BJ (cell line): ENCODE measurements around the gene CHPF2. TPM values are rescaled to one million over a fixed set of nuclear protein-coding genes. Genes with fewer than 3 reads are reported as not detected.

Experiments
- CTCF ChIA-PET: fragments of 350-600 bp; formaldehyde crosslinking; extraction: SDS; loops from one replicate; lab custom pipeline; 2021; ENCODE audit warnings: antibody characterized with exemption, inconsistent platforms; lab: Yijun Ruan, JAX
- POLR2A ChIA-PET: fragments of 300-600 bp; sonication (Branson Sonifier 250); formaldehyde crosslinking; extraction: SDS; loops from one replicate; lab custom pipeline; 2021; ENCODE audit warnings: antibody characterized with exemption; lab: Charles Lee
- DNase-seq: peaks from one replicate; pipeline ENCODE4 v3.0.0-alpha.2; 2011; ENCODE audit warnings: low read depth
- H3K27me3 ChIP-seq: 2 replicates; pipeline ENCODE4 v1.6.0; 2011; ENCODE audit warnings: low read length; ENCODE audit not compliant: control insufficient read depth, insufficient read depth
- H3K36me3 ChIP-seq: 2 replicates; pipeline ENCODE4 v1.5.1; 2011; ENCODE audit warnings: low read length; ENCODE audit not compliant: control insufficient read depth, insufficient read depth
- H3K4me3 ChIP-seq: 2 replicates; pipeline ENCODE4 v1.5.1; 2011; ENCODE audit warnings: low read depth, mild to moderate bottlenecking, control low read depth, low read length
- CTCF ChIP-seq: IDR thresholded peaks from 2 replicates; pipeline ENCODE4 v1.5.1; 2011; ENCODE audit warnings: low read depth, mild to moderate bottlenecking, control low read depth, inconsistent platforms, low read length, moderate library complexity; ENCODE audit not compliant: insufficient read depth
- polyA plus RNA-seq: library from polyadenylated mRNA; depleted of rRNA; stranded (reverse); fragments of >200 nt; gene quantifications from 2 replicates; pipeline ENCODE4 v1.2.3, GENCODE V29; 2011

The CHPF2 gene
- polyA plus RNA-seq, 1 experiment, result 42.6 TPM

- CTCF ChIA-PET, result interaction anchor here (1.3 kb wide), 1 partner anchor 8 kb away, joined by 5 read pairs; the partner anchor contains the start of gene CHPF2
- H3K27me3 ChIP-seq, result no peaks in the 10 kb centered on the region
- TF ChIP-seq CTCF, result no peak
- POLR2A ChIA-PET, result no interaction called here
- peaks cover 31% of the 10 kb centered on the region for H3K36me3 ChIP-seq
- H3K4me3 ChIP-seq, result no peak overlapping the region
- no peak for DNase-seq
These were observed 8.9 kb downstream of the CHPF2 start for GRCh38 chr7:151240942-151241754.

- H3K27me3 ChIP-seq, result no peaks in the 10 kb centered on the region
- no peak for TF ChIP-seq CTCF
- no peak overlapping the region for H3K4me3 ChIP-seq
- CTCF ChIA-PET, result interaction anchor here (1.3 to 1.5 kb wide), 2 partner anchors 9 to 10 kb away, joined by 5 read pairs; partner anchors contain the start of gene CHPF2
- POLR2A ChIA-PET, result no interaction called here
- DNase-seq, result no peak
- peaks cover 29% of the 10 kb centered on the region for H3K36me3 ChIP-seq
These were observed 9.4 kb downstream of the CHPF2 start for GRCh38 chr7:151241755-151242096.

DNA sequence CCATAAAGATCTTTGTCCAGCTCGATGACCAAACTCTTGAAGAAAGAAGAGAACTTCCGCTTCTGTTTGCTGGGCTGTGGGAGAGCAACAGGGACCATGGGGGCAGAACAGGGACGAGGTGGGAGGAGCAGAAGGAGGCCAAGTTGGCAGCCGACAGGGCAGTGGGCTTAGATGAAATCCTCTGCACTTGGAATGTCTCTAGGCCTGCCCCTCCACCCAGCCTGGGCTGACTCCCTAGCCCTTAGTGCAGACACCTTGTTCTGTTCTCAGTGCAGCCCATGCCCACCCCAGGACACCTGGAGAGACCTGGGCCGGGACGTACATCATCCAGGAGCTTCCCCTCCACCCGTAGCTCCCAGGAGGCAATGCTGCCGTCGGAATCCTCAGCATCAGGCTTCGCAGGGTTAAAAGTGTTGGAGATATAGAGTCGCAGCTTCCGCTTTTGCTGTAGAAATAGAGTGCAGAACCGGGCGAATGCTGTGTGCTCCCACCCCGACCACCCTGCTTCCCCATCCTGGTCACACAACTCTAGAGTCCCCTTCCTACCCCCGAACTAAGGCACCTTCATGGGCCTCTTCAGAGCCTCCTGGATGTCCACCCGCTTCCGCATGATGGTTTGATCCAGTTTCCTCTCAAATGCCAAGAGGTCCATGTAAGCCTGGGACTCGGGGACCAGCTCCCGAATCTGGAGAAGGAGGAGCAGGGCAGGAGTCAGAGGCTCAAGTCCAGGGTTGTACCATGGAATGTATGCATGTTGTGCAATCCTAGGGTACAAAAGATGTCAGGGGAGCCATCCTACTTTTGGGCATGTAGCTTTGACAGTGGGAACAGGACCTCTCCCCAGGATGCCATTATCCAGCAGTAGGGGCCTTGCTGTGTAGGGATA is 10.1 kb downstream of the CHPF2 start:
- no peak for TF ChIP-seq CTCF
- Histone ChIP-seq H3K27me3 (no peaks in the 10 kb centered on the region), H3K36me3 (peaks cover 24% of the 10 kb centered on the region), H3K4me3 (no peak overlapping the region)
- ChIA-PET POLR2A (interaction anchor here (0.6 kb wide), 1 partner anchor 229 kb away, joined by 3 read pairs; no protein-coding TSS in a partner anchor), CTCF (interaction anchor here (0.6 to 2.6 kb wide), 7 partner anchors 10 to 886 kb away, joined by 3 to 13 read pairs (median 4); partner anchors contain the start of gene CHPF2)
- no peak for DNase-seq

DNA sequence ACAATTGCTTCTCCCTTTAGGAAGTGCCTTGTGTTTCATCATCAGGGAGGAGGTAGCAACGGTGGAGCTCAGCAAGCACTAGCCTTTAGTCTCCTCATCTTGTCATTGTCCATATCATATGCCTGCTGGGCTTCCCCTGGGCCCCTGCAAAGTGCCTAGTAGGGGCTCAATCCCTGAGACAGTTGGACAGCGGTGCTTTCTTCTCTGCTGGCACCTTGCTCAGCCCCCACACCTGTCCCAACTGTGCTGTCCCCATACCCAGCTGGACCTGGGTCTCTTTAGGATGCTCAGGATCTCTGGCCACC is 10.7 kb downstream of the CHPF2 start:
- H3K4me3 ChIP-seq, result no peak overlapping the region
- POLR2A ChIA-PET, result interaction anchor here (0.6 kb wide), 1 partner anchor 229 kb away, joined by 3 read pairs; no protein-coding TSS in a partner anchor
- CTCF ChIA-PET, result interaction anchor here (0.6 to 2.6 kb wide), 8 partner anchors 9 to 887 kb away, joined by 3 to 15 read pairs (median 4); partner anchors contain the start of gene ABCF2
- H3K36me3 ChIP-seq, result peaks cover 19% of the 10 kb centered on the region
- no peak for DNase-seq
- no peak for TF ChIP-seq CTCF
- H3K27me3 ChIP-seq, result no peaks in the 10 kb centered on the region
